ENCODE measurements around the gene FOXO3. TPM values are rescaled to one million over a fixed set of nuclear protein-coding genes. Genes with fewer than 3 reads are reported as not detected.

The FOXO3 gene
- total and polyA plus RNA-seq, 2 of the 13 experiments (the other 11 are each of a cell fraction or from before 2014, with no cell fraction given), result 16.0 to 22.5 TPM

DNA sequence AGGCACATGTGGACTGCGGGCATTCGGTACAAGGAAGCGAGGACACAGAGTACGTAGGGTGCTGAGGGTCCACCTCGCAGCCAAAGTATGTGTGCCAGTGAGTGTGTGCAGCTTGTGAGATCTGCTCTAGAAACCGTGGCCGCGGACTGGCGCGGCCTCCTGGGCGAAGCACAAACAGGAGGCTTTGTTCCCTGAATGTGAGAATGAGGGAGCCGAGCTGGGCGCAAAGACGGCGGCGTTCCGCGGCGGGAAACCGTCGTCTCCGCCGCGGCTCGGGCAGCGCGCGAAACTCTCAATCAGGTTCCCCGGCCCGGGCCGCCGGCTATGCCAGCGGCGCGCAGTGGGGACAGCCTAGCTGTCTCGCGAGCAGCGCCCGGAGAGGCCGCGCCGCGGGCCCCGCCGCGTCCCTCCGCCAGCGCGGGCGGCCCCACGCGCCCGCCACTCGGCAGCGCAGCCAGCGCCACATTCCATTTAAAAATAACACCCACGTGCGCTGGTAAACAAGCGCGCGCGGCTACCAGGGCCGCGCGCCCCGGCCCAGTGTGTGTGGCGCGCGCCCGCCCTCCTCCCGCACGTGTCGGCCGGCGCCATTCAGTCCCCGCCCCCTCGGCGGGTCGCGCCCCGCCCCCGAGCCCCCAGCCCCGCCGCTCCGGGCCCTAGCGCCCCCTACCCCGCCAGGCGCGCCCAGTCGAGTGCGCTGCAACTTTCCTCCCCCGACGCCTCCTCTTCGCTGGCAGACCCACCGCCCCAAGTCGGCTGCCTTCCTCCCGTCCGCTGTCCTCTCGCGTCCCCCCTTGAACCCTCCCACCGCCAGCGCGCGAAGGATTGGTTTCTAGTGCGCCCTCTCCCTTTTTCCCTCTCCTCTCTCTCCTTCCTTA is 3.0 kb upstream of the FOXO3 start (continued):
- TF ChIP-seq TMF1 (CRISPR knock-in tag; IDR thresholded peaks at IDR 0.05; ENCODE audit: low read depth), result no peak
- TF ChIP-seq NFKB2 (CRISPR knock-in tag; IDR thresholded peaks at IDR 0.05; ENCODE audit: borderline replicate concordance), result peak; percentile 6; the same call in 1 of the 2 replicates
- TF ChIP-seq, protein P1, sequence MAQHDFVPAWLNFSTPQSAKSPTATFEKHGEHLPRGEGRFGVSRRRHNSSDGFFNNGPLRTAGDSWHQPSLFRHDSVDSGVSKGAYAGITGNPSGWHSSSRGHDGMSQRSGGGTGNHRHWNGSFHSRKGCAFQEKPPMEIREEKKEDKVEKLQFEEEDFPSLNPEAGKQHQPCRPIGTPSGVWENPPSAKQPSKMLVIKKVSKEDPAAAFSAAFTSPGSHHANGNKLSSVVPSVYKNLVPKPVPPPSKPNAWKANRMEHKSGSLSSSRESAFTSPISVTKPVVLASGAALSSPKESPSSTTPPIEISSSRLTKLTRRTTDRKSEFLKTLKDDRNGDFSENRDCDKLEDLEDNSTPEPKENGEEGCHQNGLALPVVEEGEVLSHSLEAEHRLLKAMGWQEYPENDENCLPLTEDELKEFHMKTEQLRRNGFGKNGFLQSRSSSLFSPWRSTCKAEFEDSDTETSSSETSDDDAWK (CRISPR knock-in tag; IDR thresholded peaks at IDR 0.05), result no peak
- no peak for TF ChIP-seq ZKSCAN1 (IDR thresholded peaks at IDR 0.05; ENCODE audit: low read length)
- TF ChIP-seq SALL2 (CRISPR knock-in tag; IDR thresholded peaks at IDR 0.05), result no peak
- TF ChIP-seq ZNF605 (CRISPR knock-in tag; IDR thresholded peaks at IDR 0.05), result no peak
- TF ChIP-seq, protein P2, sequence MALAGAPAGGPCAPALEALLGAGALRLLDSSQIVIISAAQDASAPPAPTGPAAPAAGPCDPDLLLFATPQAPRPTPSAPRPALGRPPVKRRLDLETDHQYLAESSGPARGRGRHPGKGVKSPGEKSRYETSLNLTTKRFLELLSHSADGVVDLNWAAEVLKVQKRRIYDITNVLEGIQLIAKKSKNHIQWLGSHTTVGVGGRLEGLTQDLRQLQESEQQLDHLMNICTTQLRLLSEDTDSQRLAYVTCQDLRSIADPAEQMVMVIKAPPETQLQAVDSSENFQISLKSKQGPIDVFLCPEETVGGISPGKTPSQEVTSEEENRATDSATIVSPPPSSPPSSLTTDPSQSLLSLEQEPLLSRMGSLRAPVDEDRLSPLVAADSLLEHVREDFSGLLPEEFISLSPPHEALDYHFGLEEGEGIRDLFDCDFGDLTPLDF (CRISPR knock-in tag; IDR thresholded peaks at IDR 0.05), result no peak
- peak; percentile 80; the same call in 1 of the 2 replicates for TF ChIP-seq SIN3A (IDR thresholded peaks at IDR 0.05; ENCODE audit: borderline replicate concordance, low read depth, low read length)
- TF ChIP-seq, protein P3, sequence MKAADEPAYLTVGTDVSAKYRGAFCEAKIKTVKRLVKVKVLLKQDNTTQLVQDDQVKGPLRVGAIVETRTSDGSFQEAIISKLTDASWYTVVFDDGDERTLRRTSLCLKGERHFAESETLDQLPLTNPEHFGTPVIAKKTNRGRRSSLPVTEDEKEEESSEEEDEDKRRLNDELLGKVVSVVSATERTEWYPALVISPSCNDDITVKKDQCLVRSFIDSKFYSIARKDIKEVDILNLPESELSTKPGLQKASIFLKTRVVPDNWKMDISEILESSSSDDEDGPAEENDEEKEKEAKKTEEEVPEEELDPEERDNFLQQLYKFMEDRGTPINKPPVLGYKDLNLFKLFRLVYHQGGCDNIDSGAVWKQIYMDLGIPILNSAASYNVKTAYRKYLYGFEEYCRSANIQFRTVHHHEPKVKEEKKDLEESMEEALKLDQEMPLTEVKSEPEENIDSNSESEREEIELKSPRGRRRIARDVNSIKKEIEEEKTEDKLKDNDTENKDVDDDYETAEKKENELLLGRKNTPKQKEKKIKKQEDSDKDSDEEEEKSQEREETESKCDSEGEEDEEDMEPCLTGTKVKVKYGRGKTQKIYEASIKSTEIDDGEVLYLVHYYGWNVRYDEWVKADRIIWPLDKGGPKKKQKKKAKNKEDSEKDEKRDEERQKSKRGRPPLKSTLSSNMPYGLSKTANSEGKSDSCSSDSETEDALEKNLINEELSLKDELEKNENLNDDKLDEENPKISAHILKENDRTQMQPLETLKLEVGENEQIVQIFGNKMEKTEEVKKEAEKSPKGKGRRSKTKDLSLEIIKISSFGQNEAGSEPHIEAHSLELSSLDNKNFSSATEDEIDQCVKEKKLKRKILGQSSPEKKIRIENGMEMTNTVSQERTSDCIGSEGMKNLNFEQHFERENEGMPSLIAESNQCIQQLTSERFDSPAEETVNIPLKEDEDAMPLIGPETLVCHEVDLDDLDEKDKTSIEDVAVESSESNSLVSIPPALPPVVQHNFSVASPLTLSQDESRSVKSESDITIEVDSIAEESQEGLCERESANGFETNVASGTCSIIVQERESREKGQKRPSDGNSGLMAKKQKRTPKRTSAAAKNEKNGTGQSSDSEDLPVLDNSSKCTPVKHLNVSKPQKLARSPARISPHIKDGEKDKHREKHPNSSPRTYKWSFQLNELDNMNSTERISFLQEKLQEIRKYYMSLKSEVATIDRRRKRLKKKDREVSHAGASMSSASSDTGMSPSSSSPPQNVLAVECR (CRISPR knock-in tag; IDR thresholded peaks at IDR 0.05; ENCODE audit: borderline replicate concordance), result no peak; the same call in 1 of the 2 replicates
- 0 out of 2 replicates have a peak, but pooled peaks have one; percentile 20 for TF ChIP-seq SPEN (CRISPR knock-in tag; IDR thresholded peaks at IDR 0.05; ENCODE audit: low read depth)
- no peak for TF ChIP-seq FOXK2 (IDR thresholded peaks at IDR 0.05)
- TF ChIP-seq, protein P4, sequence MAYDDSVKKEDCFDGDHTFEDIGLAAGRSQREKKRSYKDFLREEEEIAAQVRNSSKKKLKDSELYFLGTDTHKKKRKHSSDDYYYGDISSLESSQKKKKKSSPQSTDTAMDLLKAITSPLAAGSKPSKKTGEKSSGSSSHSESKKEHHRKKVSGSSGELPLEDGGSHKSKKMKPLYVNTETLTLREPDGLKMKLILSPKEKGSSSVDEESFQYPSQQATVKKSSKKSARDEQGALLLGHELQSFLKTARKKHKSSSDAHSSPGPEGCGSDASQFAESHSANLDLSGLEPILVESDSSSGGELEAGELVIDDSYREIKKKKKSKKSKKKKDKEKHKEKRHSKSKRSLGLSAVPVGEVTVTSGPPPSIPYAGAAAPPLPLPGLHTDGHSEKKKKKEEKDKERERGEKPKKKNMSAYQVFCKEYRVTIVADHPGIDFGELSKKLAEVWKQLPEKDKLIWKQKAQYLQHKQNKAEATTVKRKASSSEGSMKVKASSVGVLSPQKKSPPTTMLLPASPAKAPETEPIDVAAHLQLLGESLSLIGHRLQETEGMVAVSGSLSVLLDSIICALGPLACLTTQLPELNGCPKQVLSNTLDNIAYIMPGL (CRISPR knock-in tag; IDR thresholded peaks at IDR 0.05; ENCODE audit: borderline replicate concordance in 1 of 2, low read depth in 1 of 2), result peak in 1 of 2 experiments; percentile 8; a peak in 1 of 4 replicates
- peak; percentile 54 for TF ChIP-seq YEATS4 (CRISPR knock-in tag; IDR thresholded peaks at IDR 0.05; ENCODE audit: borderline replicate concordance)
- TF ChIP-seq REPIN1 (CRISPR knock-in tag; IDR thresholded peaks at IDR 0.05; ENCODE audit: borderline replicate concordance, low read depth), result peak; percentile 30; the same call in 1 of the 2 replicates
- no peak for TF ChIP-seq ZNF205 (CRISPR knock-in tag; IDR thresholded peaks at IDR 0.05)
- no peak for TF ChIP-seq ZNF737 (CRISPR knock-in tag; IDR thresholded peaks at IDR 0.05; ENCODE audit: borderline replicate concordance)
- no peak for TF ChIP-seq GZF1 (CRISPR knock-in tag; IDR thresholded peaks at IDR 0.05)
- TF ChIP-seq ATF7 (IDR thresholded peaks at IDR 0.05), result no peak
- no peak for TF ChIP-seq ATF7 (CRISPR knock-in tag; IDR thresholded peaks at IDR 0.05)
- no peak for TF ChIP-seq MAFK (conservative IDR thresholded peaks at IDR 0.05 in 1 of 2, IDR thresholded peaks at IDR 0.05 in 1 of 2; ENCODE audit: low read length in 2 of 2)
- no peak for TF ChIP-seq ZNF207 (IDR thresholded peaks at IDR 0.05; ENCODE audit: borderline replicate concordance)
